ENCODE data around the gene TTC23.

Gene TTC23

GRCh38 chr15:99125061-99125891, 124.1 kb downstream of the TTC23 start:
- Histone ChIP-seq H3K27ac (ENCODE audit: low read depth, low read length) (no peak overlapping the region), H3K4me1 (ENCODE audit: control insufficient read depth in 1 of 2, insufficient read depth in 2 of 2, low read length in 2 of 2) (peaks cover 18 to 21% of the 10 kb centered on the region in 2 donors), H3K4me3 (ENCODE audit: low read depth in 1 of 2, low read length in 2 of 2) (no peak overlapping the region), H3K36me3 (ENCODE audit: control insufficient read depth in 1 of 2, insufficient read depth in 2 of 2, low read length in 2 of 2) (peaks cover 0 to 4% of the 10 kb centered on the region in 2 donors), H3K27me3 (ENCODE audit: control insufficient read depth in 1 of 2, insufficient read depth in 2 of 2, low read length in 2 of 2) (no peaks in the 10 kb centered on the region), H3K9me3 (ENCODE audit: control insufficient read depth in 1 of 2, low read length in 2 of 2) (no peaks in the 10 kb centered on the region), H3K9ac (ENCODE audit: low read depth in 1 of 2, low read length in 2 of 2) (no peak overlapping the region)

DNA sequence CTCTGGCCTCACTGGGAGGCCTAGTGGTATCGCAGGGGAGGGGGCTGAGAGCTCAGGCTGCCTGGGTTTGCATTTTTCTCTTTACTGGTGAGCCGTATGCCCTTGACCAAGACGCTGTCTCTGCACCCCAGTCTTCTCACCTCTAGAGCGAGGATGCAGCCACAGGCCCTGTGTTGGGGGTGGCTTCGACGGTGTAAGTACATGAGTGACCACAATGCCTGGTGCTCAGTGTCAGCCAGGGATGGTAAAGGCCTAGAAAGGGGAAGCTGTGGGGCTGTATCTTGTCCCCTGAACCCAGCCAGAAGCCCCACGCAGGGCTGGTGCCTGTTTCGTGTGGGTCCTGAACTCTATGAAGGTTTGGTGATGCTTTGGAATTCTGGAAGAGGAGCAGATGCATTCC, 124.7 kb downstream of the TTC23 start:
- Histone ChIP-seq H3K36me3 (ENCODE audit: control insufficient read depth in 1 of 2, insufficient read depth in 2 of 2, low read length in 2 of 2) (peaks cover 0 to 4% of the 10 kb centered on the region in 2 donors), H3K4me1 (ENCODE audit: control insufficient read depth in 1 of 2, insufficient read depth in 2 of 2, low read length in 2 of 2) (peaks cover 18 to 20% of the 10 kb centered on the region in 2 donors), H3K27ac (ENCODE audit: low read depth, low read length) (no peak overlapping the region), H3K9me3 (ENCODE audit: control insufficient read depth in 1 of 2, low read length in 2 of 2) (no peaks in the 10 kb centered on the region), H3K9ac (ENCODE audit: low read depth in 1 of 2, low read length in 2 of 2) (no peak overlapping the region), H3K4me3 (ENCODE audit: low read depth in 1 of 2, low read length in 2 of 2) (peak overlapping the region in 1 of 2 donors; percentile 40), H3K27me3 (ENCODE audit: control insufficient read depth in 1 of 2, insufficient read depth in 2 of 2, low read length in 2 of 2) (no peaks in the 10 kb centered on the region)

GRCh38 chr15:99123713-99124451, 125.5 kb downstream of the TTC23 start:
- peak overlapping the region; percentile 2 to 40 for H3K4me3 ChIP-seq (ENCODE audit: low read depth in 1 of 2, low read length in 2 of 2)
- H3K4me1 ChIP-seq (ENCODE audit: control insufficient read depth in 1 of 2, insufficient read depth in 2 of 2, low read length in 2 of 2): peaks cover 18 to 20% of the 10 kb centered on the region in 2 donors
- H3K9me3 ChIP-seq (ENCODE audit: control insufficient read depth in 1 of 2, low read length in 2 of 2): no peaks in the 10 kb centered on the region
- H3K9ac ChIP-seq (ENCODE audit: low read depth in 1 of 2, low read length in 2 of 2): no peak overlapping the region
- peaks cover 0 to under 1% of the 10 kb centered on the region in 2 donors for H3K36me3 ChIP-seq (ENCODE audit: control insufficient read depth in 1 of 2, insufficient read depth in 2 of 2, low read length in 2 of 2)
- H3K27ac ChIP-seq (ENCODE audit: low read depth, low read length): peak overlapping the region; percentile 26
- no peaks in the 10 kb centered on the region for H3K27me3 ChIP-seq (ENCODE audit: control insufficient read depth in 1 of 2, insufficient read depth in 2 of 2, low read length in 2 of 2)

GRCh38 chr15:99122831-99123712, 126.3 kb downstream of the TTC23 start:
- Histone ChIP-seq H3K9ac (ENCODE audit: low read depth in 1 of 2, low read length in 2 of 2) (peak overlapping the region in 1 of 2 donors; percentile 31), H3K27ac (ENCODE audit: low read depth, low read length) (peak overlapping the region; percentile 26), H3K27me3 (ENCODE audit: control insufficient read depth in 1 of 2, insufficient read depth in 2 of 2, low read length in 2 of 2) (no peaks in the 10 kb centered on the region), H3K9me3 (ENCODE audit: control insufficient read depth in 1 of 2, low read length in 2 of 2) (no peaks in the 10 kb centered on the region), H3K4me1 (ENCODE audit: control insufficient read depth in 1 of 2, insufficient read depth in 2 of 2, low read length in 2 of 2) (peaks cover 18 to 20% of the 10 kb centered on the region in 2 donors), H3K4me3 (ENCODE audit: low read depth in 1 of 2, low read length in 2 of 2) (peak overlapping the region; percentile 2 to 40), H3K36me3 (ENCODE audit: control insufficient read depth in 1 of 2, insufficient read depth in 2 of 2, low read length in 2 of 2) (no peaks in the 10 kb centered on the region)

DNA sequence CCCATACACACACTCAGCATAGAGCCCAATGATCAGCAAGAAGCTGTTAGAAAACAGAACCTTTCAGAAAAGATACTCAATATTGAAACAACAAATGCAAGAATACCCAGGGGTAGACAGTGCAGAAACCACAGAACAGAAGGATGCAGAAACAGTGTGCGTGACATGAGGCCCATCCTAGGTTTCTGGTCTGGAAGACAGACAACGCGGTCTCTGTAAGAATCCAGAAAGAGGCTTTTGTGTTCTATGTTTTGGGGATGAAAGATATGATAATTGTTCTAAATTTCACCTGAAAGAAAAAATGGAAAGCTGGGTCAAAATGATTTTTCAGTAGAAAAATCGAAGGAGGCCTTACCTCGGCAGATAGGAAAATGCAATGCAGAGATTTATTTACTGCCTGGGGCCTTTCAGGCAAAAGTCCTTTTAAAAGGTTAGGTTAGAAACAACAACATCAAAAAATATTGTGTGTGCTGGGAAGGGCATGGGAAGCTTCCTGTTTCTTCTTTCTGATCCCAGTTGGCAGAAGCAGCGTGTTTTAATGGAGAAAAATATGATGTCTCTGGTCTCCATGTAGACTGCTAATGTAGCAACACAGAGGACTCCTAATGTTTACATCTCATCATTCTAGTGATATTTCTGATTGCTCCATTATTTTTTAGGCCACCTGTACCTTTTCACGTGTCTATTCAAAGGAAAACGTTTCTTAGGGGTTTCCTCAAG, 127.5 kb downstream of the TTC23 start:
- Histone ChIP-seq H3K9ac (ENCODE audit: low read depth in 1 of 2, low read length in 2 of 2) (no peak overlapping the region), H3K4me3 (ENCODE audit: low read depth in 1 of 2, low read length in 2 of 2) (no peak overlapping the region), H3K27me3 (ENCODE audit: control insufficient read depth in 1 of 2, insufficient read depth in 2 of 2, low read length in 2 of 2) (no peaks in the 10 kb centered on the region), H3K4me1 (ENCODE audit: control insufficient read depth in 1 of 2, insufficient read depth in 2 of 2, low read length in 2 of 2) (peaks cover 18 to 20% of the 10 kb centered on the region in 2 donors), H3K36me3 (ENCODE audit: control insufficient read depth in 1 of 2, insufficient read depth in 2 of 2, low read length in 2 of 2) (no peaks in the 10 kb centered on the region), H3K9me3 (ENCODE audit: control insufficient read depth in 1 of 2, low read length in 2 of 2) (no peaks in the 10 kb centered on the region), H3K27ac (ENCODE audit: low read depth, low read length) (no peak overlapping the region)

DNA sequence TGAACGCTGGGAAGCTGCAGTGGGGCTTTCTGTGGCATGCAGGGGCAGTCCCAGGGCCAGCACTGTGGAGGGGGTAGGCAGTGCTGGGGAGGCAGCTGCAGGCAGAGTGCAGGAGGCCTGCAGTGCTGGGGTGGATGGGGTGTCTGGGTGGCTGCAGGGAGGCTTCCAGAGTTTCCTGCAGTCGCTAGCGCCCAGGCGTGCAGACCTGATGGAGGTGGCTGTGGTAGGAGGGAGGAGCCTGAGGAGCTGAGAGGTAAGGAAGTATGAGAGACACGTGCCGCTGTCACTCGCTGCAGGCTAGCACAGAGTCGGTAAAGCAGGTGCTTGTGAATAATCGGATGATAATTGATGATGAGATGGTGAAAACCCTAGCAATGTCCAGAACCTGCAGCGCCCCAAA, 128.2 kb downstream of the TTC23 start:
- H3K9ac ChIP-seq (ENCODE audit: low read depth in 1 of 2, low read length in 2 of 2): no peak overlapping the region
- H3K36me3 ChIP-seq (ENCODE audit: control insufficient read depth in 1 of 2, insufficient read depth in 2 of 2, low read length in 2 of 2): no peaks in the 10 kb centered on the region
- H3K27me3 ChIP-seq (ENCODE audit: control insufficient read depth in 1 of 2, insufficient read depth in 2 of 2, low read length in 2 of 2): no peaks in the 10 kb centered on the region
- no peak overlapping the region for H3K4me3 ChIP-seq (ENCODE audit: low read depth in 1 of 2, low read length in 2 of 2)
- H3K9me3 ChIP-seq (ENCODE audit: control insufficient read depth in 1 of 2, low read length in 2 of 2): no peaks in the 10 kb centered on the region
- no peak overlapping the region for H3K27ac ChIP-seq (ENCODE audit: low read depth, low read length)
- H3K4me1 ChIP-seq (ENCODE audit: control insufficient read depth in 1 of 2, insufficient read depth in 2 of 2, low read length in 2 of 2): peaks cover 18 to 20% of the 10 kb centered on the region in 2 donors

GRCh38 chr15:99120050-99120777, 129.2 kb downstream of the TTC23 start:
- H3K9me3 ChIP-seq (ENCODE audit: control insufficient read depth in 1 of 2, low read length in 2 of 2): no peaks in the 10 kb centered on the region
- no peaks in the 10 kb centered on the region for H3K27me3 ChIP-seq (ENCODE audit: control insufficient read depth in 1 of 2, insufficient read depth in 2 of 2, low read length in 2 of 2)
- H3K4me3 ChIP-seq (ENCODE audit: low read depth in 1 of 2, low read length in 2 of 2): no peak overlapping the region
- H3K4me1 ChIP-seq (ENCODE audit: control insufficient read depth in 1 of 2, insufficient read depth in 2 of 2, low read length in 2 of 2): peaks cover 18 to 20% of the 10 kb centered on the region in 2 donors
- no peak overlapping the region for H3K9ac ChIP-seq (ENCODE audit: low read depth in 1 of 2, low read length in 2 of 2)
- H3K36me3 ChIP-seq (ENCODE audit: control insufficient read depth in 1 of 2, insufficient read depth in 2 of 2, low read length in 2 of 2): no peaks in the 10 kb centered on the region
- no peak overlapping the region for H3K27ac ChIP-seq (ENCODE audit: low read depth, low read length)

DNA sequence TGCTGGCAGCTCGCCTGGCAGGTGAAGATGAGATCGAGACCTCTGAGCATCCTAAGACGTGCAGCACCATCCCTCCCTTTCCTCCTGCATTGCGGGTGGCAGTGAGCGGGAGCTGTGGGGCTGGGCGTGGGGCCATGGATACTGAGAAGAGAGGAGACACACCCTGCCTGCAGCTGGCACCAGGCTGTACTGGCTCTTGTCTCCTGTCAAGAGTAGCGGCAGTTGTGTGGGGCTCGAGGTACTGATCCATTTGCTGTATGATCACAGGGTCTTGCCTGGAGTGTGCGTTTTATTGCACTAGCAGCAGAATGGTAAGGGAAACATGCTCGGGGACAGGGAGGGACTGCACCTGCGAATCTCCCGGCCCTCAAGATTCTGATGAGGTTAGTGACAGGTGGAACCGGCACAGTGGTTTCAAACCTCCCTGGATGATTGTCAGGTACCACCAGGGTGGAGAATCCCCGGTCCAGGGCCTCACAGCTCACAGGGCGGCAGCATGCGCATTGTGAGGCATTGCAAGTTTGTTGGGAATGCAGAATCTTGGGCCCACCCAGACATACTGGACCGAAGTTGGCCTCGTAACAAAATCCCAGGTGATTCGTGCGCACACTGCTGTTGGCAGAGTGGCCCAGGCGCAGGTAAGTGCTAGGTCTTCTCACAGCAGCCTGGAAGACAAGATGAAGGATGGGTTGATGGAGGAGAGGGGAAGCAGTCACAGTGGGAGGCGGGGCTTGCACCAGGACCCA, 130.4 kb downstream of the TTC23 start:
- no peaks in the 10 kb centered on the region for H3K36me3 ChIP-seq (ENCODE audit: control insufficient read depth in 1 of 2, insufficient read depth in 2 of 2, low read length in 2 of 2)
- H3K4me1 ChIP-seq (ENCODE audit: control insufficient read depth in 1 of 2, insufficient read depth in 2 of 2, low read length in 2 of 2): peaks cover 13 to 16% of the 10 kb centered on the region in 2 donors
- H3K27ac ChIP-seq (ENCODE audit: low read depth, low read length): no peak overlapping the region
- no peak overlapping the region for H3K4me3 ChIP-seq (ENCODE audit: low read depth in 1 of 2, low read length in 2 of 2)
- no peaks in the 10 kb centered on the region for H3K27me3 ChIP-seq (ENCODE audit: control insufficient read depth in 1 of 2, insufficient read depth in 2 of 2, low read length in 2 of 2)
- no peaks in the 10 kb centered on the region for H3K9me3 ChIP-seq (ENCODE audit: control insufficient read depth in 1 of 2, low read length in 2 of 2)
- H3K9ac ChIP-seq (ENCODE audit: low read depth in 1 of 2, low read length in 2 of 2): no peak overlapping the region
